ENCODE data around the gene SLC12A6.

- TF ChIP-seq CTCF (conservative IDR thresholded peaks at IDR 0.05) (no peak), ZFX (IDR thresholded peaks at IDR 0.05) (no peak)
Measured at GRCh38 chr15:34182942-34183341, 154.6 kb downstream of the SLC12A6 start.

Measured in C4-2B (cell line).